Measurements from ENCODE around the gene ELAPOR2. TPM values are rescaled to one million over a fixed set of nuclear protein-coding genes. Genes with fewer than 3 reads are reported as not detected.
A peak's percentile ranks its signal among the peaks of the same experiment; 100 is the strongest.

The ELAPOR2 gene
- total and polyA plus RNA-seq, 9 of the 15 experiments (the other 6 are each of a cell fraction or from before 2014, with no cell fraction given) = 9.2 to 72.0 (median 35.0) TPM

DNA sequence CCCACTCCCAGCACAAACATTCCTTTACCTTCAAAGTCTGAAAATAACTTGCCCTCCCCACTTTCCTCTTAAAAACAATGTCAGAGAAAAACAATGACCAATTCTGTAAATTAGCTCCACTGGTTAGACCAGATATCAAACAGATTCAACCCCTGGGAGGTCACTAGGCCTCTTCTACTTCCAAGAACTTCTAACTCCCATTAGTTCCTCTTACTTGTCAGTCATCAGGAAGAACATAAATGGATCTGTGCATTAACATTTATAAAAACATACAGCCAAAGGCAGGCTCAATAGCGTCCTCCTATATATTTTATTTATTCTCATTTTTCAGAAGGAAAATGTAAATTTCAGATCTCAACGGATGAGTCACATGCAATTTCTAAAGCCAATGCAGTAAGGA lies 2.2 kb downstream of the ELAPOR2 start (continued):
- peak in 1 of 2 experiments; percentile 13; a peak in 1 of 4 replicates for TF ChIP-seq TBL1XR1 (IDR thresholded peaks at IDR 0.05; ENCODE audit: low read length in 2 of 2)
- TF ChIP-seq SPI1 (IDR thresholded peaks at IDR 0.05; ENCODE audit: borderline replicate concordance, low read depth, low read length) = no peak
- TF ChIP-seq, protein P1, sequence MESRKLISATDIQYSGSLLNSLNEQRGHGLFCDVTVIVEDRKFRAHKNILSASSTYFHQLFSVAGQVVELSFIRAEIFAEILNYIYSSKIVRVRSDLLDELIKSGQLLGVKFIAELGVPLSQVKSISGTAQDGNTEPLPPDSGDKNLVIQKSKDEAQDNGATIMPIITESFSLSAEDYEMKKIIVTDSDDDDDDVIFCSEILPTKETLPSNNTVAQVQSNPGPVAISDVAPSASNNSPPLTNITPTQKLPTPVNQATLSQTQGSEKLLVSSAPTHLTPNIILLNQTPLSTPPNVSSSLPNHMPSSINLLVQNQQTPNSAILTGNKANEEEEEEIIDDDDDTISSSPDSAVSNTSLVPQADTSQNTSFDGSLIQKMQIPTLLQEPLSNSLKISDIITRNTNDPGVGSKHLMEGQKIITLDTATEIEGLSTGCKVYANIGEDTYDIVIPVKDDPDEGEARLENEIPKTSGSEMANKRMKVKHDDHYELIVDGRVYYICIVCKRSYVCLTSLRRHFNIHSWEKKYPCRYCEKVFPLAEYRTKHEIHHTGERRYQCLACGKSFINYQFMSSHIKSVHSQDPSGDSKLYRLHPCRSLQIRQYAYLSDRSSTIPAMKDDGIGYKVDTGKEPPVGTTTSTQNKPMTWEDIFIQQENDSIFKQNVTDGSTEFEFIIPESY (CRISPR knock-in tag; IDR thresholded peaks at IDR 0.05) = no peak
- TF ChIP-seq BDP1 (IDR thresholded peaks at IDR 0.05; ENCODE audit: insufficient read depth, insufficient read length) = no peak
- TF ChIP-seq ZNF436 (CRISPR knock-in tag; IDR thresholded peaks at IDR 0.05) = no peak
- TF ChIP-seq DDX20 (tag; IDR thresholded peaks at IDR 0.05; ENCODE audit: low read depth) = no peak
- TF ChIP-seq AFF1 (IDR thresholded peaks at IDR 0.05; ENCODE audit: low read depth in 1 of 2, partially characterized antibody in 2 of 2) = peak in 1 of 2 experiments; percentile 62
- TF ChIP-seq CC2D1A (IDR thresholded peaks at IDR 0.05) = no peak
- TF ChIP-seq ZFP91 (CRISPR knock-in tag; IDR thresholded peaks at IDR 0.05) = no peak
- TF ChIP-seq, protein P2, sequence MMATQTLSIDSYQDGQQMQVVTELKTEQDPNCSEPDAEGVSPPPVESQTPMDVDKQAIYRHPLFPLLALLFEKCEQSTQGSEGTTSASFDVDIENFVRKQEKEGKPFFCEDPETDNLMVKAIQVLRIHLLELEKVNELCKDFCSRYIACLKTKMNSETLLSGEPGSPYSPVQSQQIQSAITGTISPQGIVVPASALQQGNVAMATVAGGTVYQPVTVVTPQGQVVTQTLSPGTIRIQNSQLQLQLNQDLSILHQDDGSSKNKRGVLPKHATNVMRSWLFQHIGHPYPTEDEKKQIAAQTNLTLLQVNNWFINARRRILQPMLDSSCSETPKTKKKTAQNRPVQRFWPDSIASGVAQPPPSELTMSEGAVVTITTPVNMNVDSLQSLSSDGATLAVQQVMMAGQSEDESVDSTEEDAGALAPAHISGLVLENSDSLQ (IDR thresholded peaks at IDR 0.05) = peak; percentile 76
- TF ChIP-seq, protein P3, sequence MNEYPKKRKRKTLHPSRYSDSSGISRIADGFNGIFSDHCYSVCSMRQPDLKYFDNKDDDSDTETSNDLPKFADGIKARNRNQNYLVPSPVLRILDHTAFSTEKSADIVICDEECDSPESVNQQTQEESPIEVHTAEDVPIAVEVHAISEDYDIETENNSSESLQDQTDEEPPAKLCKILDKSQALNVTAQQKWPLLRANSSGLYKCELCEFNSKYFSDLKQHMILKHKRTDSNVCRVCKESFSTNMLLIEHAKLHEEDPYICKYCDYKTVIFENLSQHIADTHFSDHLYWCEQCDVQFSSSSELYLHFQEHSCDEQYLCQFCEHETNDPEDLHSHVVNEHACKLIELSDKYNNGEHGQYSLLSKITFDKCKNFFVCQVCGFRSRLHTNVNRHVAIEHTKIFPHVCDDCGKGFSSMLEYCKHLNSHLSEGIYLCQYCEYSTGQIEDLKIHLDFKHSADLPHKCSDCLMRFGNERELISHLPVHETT (CRISPR knock-in tag; conservative IDR thresholded peaks at IDR 0.05 in 1 of 2, IDR thresholded peaks at IDR 0.05 in 1 of 2) = no peak
- TF ChIP-seq BHLHE40 (IDR thresholded peaks at IDR 0.05; ENCODE audit: low read length) = no peak
- no peak for TF ChIP-seq HMGN3 (IDR thresholded peaks at IDR 0.05; ENCODE audit: borderline replicate concordance, extremely low read depth, insufficient read length, low read depth, low read length)

Data from K562 (cell line).